ENCODE measurements around the gene GFRA1.

GFRA1 gene

DNA sequence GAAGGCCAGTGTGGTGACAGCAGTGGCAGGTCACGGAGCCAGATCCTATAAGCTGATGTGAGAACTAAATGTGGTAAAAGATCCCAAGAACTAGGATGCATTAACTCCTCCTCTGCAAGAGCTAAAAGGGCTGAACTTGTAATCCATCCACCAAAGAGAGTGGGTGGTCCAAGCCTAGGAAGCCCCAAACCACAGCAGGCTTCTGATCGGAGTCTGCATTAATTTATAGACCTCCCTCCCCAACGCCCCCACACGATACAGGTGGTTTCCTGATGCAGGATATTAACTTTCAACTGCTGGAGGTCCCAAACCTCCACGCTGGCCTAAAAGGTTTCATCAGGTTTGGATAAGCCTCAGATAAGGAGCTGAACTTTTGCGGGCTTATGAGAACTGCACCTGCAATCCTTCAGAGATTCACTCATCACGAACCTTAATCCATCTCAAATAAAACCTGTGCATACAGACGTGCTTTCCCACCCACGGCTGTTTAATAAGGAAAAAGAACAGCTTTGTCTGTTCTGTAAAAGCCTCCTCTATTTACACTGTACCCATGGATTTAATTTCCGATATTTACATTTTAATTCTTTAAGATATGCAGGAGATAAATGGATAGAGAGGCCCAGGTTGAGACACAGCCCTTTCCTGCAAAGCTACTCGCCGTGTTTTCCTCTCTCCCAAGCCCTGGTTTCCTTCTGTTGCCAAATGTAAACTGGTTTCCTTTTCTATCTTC is 74.9 kb downstream of the GFRA1 start:
- TF ChIP-seq, protein P1, sequence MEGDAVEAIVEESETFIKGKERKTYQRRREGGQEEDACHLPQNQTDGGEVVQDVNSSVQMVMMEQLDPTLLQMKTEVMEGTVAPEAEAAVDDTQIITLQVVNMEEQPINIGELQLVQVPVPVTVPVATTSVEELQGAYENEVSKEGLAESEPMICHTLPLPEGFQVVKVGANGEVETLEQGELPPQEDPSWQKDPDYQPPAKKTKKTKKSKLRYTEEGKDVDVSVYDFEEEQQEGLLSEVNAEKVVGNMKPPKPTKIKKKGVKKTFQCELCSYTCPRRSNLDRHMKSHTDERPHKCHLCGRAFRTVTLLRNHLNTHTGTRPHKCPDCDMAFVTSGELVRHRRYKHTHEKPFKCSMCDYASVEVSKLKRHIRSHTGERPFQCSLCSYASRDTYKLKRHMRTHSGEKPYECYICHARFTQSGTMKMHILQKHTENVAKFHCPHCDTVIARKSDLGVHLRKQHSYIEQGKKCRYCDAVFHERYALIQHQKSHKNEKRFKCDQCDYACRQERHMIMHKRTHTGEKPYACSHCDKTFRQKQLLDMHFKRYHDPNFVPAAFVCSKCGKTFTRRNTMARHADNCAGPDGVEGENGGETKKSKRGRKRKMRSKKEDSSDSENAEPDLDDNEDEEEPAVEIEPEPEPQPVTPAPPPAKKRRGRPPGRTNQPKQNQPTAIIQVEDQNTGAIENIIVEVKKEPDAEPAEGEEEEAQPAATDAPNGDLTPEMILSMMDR (IDR thresholded peaks at IDR 0.05), result no peak
- Histone ChIP-seq H3K4me3 (no peak overlapping the region), H3K27ac (no peak overlapping the region), H3K27me3 (peaks cover 0 to 3% of the 10 kb centered on the region in 2 donors), H3K9me3 (peaks cover 0 to 13% (median 8%) of the 10 kb centered on the region in 3 donors), H3K36me3 (no peaks in the 10 kb centered on the region), H3K4me1 (no peaks in the 10 kb centered on the region)
- intact Hi-C loops (cut with DNase I; ENCODE audit: low total_unique reads), result no loop called here
- DNase-seq, result no peak

GRCh38 chr10:116195583-116195982 is 77.4 kb downstream of the GFRA1 start:
- H3K4me1 ChIP-seq, result no peaks in the 10 kb centered on the region
- peaks cover 0 to 13% (median 8%) of the 10 kb centered on the region in 3 donors for H3K9me3 ChIP-seq
- H3K4me3 ChIP-seq, result no peak overlapping the region
- no peak overlapping the region for H3K27ac ChIP-seq
- intact Hi-C loops (cut with DNase I; ENCODE audit: low total_unique reads), result no loop called here
- no peaks in the 10 kb centered on the region for H3K27me3 ChIP-seq
- no peaks in the 10 kb centered on the region for H3K36me3 ChIP-seq
- TF ChIP-seq, protein P1 (IDR thresholded peaks at IDR 0.05), result no peak
- DNase-seq, result no peak

DNA sequence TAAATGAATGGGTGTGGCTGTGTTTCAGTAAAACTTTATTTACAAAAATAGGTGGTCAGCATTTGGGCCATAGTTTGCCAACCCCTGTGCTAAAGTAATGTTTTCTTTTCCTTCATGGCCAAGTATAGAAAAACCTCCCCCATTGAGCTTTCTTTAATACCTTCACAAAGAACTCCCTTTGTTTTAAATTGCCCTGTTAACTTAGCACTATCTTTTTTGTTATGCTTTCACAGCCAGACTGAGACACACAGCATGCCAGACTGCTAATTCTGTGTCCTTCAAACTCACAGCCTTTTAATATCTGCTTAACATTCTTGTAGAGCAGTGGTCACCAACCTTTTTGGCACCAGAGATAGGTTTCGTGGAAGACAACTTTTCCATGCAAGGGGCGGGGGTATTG is 78.0 kb downstream of the GFRA1 start:
- no peak overlapping the region for H3K27ac ChIP-seq
- TF ChIP-seq, protein P1 (IDR thresholded peaks at IDR 0.05), result no peak

GRCh38 chr10:116194061-116194460 is 78.9 kb downstream of the GFRA1 start:
- no peak overlapping the region for H3K27ac ChIP-seq
- intact Hi-C loops (cut with DNase I; ENCODE audit: low total_unique reads), result no loop called here
- H3K27me3 ChIP-seq, result no peaks in the 10 kb centered on the region
- H3K4me3 ChIP-seq, result no peak overlapping the region
- H3K4me1 ChIP-seq, result no peaks in the 10 kb centered on the region
- TF ChIP-seq, protein P1 (IDR thresholded peaks at IDR 0.05), result no peak
- H3K9me3 ChIP-seq, result peaks cover 0 to 13% (median 8%) of the 10 kb centered on the region in 3 donors
- no peak for DNase-seq
- no peaks in the 10 kb centered on the region for H3K36me3 ChIP-seq

More for the DNA sequence above, 78.0 kb downstream of the GFRA1 start:
- peaks cover 0 to 13% (median 8%) of the 10 kb centered on the region in 3 donors for H3K9me3 ChIP-seq
- DNase-seq, result no peak
- intact Hi-C loops (cut with DNase I; ENCODE audit: low total_unique reads), result no loop called here
- no peak overlapping the region for H3K4me3 ChIP-seq
- no peaks in the 10 kb centered on the region for H3K4me1 ChIP-seq
- no peaks in the 10 kb centered on the region for H3K36me3 ChIP-seq
- no peaks in the 10 kb centered on the region for H3K27me3 ChIP-seq

GRCh38 chr10:116190883-116191282 is 82.1 kb downstream of the GFRA1 start:
- Histone ChIP-seq H3K27me3 (no peaks in the 10 kb centered on the region), H3K27ac (no peak overlapping the region), H3K9me3 (peaks cover 0 to 9% (median 8%) of the 10 kb centered on the region in 3 donors), H3K4me3 (no peak overlapping the region), H3K36me3 (no peaks in the 10 kb centered on the region), H3K4me1 (no peaks in the 10 kb centered on the region)
- DNase-seq, result no peak
- TF ChIP-seq, protein P1 (IDR thresholded peaks at IDR 0.05), result no peak
- intact Hi-C loops (cut with DNase I; ENCODE audit: low total_unique reads), result no loop called here
